HG03469 (cell line): ENCODE measurements around the gene FPR3.
"Not testable (repeated sequence)": the region's sequence is repeated elsewhere in the genome, so short reads cannot be mapped to it uniquely, and the experiment has no call there.

Experiments used
- ATAC-seq: cut with Tn5 transposase; IDR thresholded peaks from one replicate; pipeline ENCODE4 v1.9.1; 2021; ENCODE audit warnings: mild to moderate bottlenecking, moderate library complexity, moderate number of reproducible peaks; ENCODE audit not compliant: unreplicated experiment

FPR3 gene

DNA sequence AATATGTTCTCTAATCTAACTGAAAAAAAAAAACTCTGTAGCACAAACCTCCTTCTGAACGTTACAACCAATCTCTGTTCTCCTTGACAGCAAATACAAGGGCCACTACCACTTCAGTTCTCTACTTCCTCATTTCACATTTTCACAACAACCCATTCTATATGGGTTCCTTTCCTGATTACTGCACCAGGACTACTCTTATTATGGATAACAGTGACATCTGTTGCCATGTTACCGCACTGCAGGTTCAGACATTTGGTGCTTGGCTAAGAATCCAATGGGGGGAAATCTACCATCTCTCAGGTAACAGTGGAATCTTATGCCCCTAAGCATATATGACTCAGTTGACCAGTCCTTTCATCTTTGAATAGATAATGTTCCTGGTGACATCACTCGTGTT, 11.6 kb upstream of the FPR3 start:
- no peak for ATAC-seq

DNA sequence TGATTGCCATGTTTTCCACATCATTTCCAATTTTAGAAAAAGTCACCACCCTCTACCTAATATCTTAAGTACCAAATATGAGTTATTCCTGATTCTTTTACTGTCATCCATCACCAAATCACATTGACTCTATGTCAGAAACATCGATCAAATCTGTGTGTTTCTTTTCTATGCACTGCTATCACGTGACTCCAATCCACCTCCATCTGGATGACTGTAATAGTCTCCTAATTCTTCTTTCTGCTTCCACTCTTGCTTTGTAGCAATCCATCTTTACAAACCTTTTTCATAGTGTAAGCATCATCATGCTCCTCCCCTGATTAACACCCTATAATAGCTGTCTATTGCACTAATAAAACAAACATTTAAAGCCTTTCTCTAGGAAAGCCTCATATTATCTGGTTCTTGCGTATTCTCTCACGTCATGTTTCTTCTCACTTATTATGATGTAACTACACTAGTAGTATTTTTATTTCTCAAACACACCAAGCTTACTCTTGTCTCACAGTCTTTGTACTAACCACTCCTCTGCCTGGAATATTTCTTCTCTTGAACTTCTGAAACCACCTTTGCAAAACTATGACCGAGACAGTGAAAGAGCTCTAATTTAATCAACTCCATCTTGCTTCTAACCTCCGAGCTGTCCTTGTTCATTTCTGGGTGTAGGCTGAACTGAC, 10.7 kb upstream of the FPR3 start:
- ATAC-seq = no peak

- ATAC-seq = no peak
These were observed 9.9 kb upstream of the FPR3 start for GRCh38 chr19:51784922-51785690.

DNA sequence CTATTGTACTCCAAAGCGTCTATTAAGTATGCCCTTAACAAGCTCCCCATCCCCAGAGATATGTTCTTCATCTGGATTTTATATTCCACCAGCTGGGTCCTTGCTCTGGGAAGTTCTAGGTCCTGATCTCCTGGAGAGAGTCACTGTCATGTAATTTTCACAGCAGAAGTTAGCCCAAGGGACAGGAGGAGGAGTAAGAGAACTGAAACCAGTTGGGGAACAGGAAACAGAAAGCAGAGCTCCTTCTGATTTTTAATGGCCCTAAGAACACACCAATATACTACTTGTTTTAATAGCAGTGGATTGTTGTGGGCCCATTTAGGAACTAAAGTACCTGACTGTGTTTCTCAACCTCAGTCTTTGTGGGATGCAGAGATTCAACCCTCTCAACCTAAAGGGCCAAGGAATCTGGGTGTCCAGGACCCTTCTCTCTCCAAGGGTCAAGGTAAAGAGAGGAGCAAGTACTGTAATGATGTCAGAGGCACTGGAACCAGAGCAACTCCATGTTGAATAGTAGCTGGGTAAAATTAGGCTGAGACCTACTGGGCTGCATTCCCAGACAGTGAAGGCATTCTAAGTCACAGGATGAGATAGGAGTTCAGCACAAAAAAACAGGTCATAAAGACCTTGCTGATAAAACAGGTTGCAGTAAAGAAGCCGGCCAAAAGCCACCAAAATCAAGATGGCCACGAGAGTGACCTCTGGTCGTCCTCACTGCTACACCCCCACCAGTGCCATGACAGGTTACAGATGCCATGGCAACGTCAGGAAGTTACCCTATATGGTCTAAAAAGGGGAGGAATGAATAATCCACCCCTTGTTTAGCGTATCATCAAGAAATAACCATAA, 8.1 kb upstream of the FPR3 start:
- ATAC-seq = no peak

DNA sequence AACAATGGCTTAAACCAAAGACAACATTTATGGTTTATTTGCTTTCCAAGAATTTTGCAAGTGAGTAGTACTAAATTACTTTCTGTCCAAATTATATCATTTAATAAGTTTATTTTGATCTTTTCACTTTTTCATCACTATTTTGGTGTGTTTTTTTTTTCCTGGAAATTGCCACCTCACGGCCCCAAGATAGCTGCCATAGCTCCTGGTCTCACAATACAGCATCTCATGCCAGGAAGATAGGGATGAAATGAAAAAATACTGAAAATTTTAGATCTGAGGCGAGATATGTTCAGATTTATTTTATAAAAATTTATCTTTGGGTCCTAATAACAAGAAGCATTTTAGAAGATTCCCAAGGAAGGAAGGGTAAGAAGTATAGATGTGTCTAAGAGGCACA, 6.9 kb upstream of the FPR3 start:
- ATAC-seq = no peak

DNA sequence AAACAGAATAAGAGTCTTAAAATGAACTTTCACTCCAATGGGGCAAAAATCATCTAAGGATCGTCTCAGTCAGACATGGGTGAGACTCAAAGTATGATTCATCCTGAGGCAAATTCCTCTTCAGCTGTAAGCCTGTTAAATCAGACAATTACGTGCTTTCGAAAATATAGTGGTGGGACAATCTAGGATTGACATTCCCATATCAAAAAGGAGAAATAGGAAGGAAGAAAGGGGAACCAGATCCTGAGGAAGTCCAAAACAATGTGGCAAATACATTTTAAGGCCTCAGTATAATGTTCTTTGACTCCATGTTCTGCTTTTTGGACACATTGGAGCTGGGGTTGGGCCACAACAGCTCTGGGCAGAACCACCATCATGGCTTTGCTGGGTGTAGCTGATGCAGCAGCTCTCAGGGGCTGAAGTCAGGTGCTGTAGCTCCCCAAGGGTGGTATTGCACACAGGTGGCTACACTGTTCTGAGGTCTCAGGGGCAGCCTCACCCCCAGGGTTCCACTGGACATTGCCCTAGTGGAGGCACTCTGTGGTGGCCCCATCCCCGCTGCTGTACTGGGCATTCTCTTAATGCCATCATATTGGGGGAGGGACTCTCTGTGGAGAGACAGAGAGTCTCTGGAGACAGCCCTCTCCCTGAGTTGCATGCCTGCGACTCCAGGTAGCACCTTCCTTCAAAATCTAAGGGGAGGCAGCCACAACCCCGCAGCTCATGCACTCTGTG, 5.7 kb upstream of the FPR3 start:
- no peak for ATAC-seq

GRCh38 chr19:51792932-51793331, 2.0 kb upstream of the FPR3 start:
- no peak for ATAC-seq

DNA sequence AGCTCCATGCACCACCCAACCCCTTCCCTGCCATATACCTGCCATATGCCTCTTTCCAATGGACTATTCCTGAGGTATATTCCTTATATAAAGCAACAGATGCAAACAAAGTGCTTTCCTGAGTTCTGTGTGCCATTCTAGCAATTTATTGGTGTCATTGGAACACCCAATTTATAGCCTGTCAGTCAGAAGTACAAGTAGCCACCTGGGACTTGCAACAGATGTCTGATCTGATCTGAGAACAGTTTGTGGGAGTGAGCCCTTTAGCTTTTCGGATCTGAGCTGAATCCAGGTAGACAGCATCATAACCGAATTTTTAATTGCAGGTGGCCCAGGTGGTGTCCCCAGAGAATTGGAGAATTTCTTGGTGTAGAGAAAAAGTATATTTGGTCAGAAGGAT, 963 bp upstream of the FPR3 start:
- no peak for ATAC-seq

- ATAC-seq = no peak
These were observed 1.3 kb downstream of the FPR3 start for GRCh38 chr19:51796195-51796679.

GRCh38 chr19:51797480-51797879, 2.5 kb downstream of the FPR3 start:
- no peak for ATAC-seq

GRCh38 chr19:51798062-51798461, 3.1 kb downstream of the FPR3 start:
- ATAC-seq = no peak

DNA sequence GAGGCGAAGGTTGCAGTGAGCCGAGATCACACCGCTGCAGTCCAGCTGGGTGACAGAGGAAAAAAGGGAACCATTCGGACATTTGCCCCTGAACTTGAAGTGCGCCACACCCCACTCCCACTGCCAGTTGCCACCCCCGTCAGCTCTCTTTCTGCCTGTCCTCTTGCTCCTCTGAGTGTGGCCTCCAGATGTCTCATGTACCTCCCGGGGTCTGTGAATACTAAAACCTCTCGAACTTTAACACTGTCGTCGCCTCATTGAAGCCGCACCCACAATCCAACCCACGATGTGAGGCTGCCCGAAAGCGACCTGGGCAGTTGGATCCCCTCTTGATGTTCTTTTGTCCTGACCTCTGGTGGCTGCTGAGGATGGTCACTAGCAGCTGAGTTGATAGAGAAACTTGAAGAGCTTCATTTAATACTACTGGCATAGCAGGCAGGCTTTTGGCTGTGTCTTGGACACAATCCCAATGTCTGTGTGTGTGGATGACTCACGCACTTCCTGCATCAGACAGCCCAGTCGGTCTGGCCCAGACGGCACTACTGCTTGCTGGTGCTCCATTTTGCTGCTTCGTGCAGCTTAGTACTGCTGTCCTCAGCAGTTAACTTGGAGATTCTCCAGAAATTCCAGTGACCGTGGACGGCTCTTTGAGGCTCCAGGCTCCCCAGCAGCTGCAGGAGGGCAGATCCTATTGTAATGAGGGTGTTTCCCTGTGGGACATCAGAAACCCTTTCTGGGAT, 4.2 kb downstream of the FPR3 start:
- no peak for ATAC-seq

DNA sequence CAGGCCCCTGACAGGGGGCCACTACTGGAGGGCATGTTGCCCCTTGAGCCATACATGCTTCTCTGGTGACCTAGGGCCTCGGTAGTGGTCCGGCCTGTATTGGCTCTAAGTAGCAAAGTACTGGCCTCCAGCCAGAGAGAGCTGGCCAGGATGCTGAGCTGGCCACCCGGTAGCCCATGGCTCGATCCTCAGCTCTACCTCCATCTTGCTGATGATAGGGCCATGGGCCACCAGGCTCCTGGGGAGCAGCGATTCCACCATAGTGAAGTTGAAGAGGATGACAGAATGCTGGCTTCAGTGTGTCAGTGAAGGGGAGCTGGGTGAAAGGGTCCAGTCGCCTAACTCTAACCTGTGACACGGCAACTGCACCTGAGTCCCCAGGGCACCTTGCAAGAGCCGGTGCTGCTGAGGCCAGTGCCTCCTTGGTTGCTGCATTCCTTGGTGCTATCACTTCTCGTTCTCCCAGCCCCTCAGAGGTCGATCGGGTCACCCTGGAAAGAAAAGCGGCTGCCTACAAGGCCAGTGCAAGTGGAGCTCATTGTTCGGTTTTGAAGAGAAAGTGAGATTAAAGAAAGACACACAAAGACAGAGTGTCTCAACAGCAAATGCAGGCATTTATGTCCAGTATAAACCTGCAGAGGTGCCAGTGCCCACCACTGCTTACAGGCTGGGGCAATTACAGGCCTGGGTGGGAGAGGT, 5.0 kb downstream of the FPR3 start:
- no peak for ATAC-seq

- no peak for ATAC-seq
These were observed 5.7 kb downstream of the FPR3 start for GRCh38 chr19:51800473-51801244.

- no peak for ATAC-seq
These were observed 7.8 kb downstream of the FPR3 start for GRCh38 chr19:51802775-51803174.

GRCh38 chr19:51803519-51803918, 8.6 kb downstream of the FPR3 start:
- no peak for ATAC-seq

DNA sequence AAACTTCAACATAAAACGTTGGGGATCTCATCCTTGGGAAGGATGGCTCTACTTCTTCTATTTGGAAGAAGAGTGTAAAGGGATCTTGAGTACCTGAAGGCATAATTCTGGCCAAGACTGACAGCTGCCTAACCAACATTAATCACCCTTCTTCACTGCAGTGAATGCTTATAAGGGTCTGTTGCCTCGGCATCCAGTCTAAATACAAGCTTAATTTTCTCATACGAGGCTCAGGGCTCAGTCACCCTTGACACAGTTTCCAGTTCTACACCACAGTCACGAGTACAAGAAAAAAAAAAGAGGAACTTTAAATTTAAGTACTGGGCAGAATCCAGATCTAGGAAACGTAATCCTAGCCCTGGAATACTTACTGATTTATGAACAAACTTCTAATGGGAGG, 9.0 kb downstream of the FPR3 start:
- no peak for ATAC-seq

GRCh38 chr19:51804789-51805188, 9.8 kb downstream of the FPR3 start:
- ATAC-seq = not testable (repeated sequence)

GRCh38 chr19:51805396-51805795, 10.4 kb downstream of the FPR3 start:
- not testable (repeated sequence) for ATAC-seq
